SK-N-SH (cell line): ENCODE results near the gene LRRC72. TPM values are rescaled to one million over a fixed set of nuclear protein-coding genes. Genes with fewer than 3 reads are reported as not detected.

Source experiments
- CTCF ChIA-PET: fragments of 300-600, 350-600 bp; formaldehyde crosslinking; extraction: SDS; loops from one replicate; lab custom pipeline; 2021; lab: Yijun Ruan, JAX
- POLR2A ChIA-PET: fragments of 350-600 bp; sonication (Branson Sonifier 250); formaldehyde crosslinking; extraction: SDS; loops from one replicate; lab custom pipeline; 2020; ENCODE audit warnings: antibody characterized with exemption, inconsistent platforms; lab: Yijun Ruan, JAX
- DNase-seq: peaks from one replicate; pipeline ENCODE4 v3.0.0; 2012
- H2AFZ ChIP-seq: fragments of 200-600 bp; sonication (generic); 2 replicates; pipeline ENCODE4 v1.8.1; 2016; ENCODE audit warnings: antibody characterized with exemption, mild to moderate bottlenecking, low read depth
- H3F3A ChIP-seq: fragments of 200-600 bp; sonication (generic); replicated peaks from 2 replicates; pipeline ENCODE3; 2016; ENCODE audit warnings: antibody characterized with exemption, mild to moderate bottlenecking; ENCODE audit not compliant: insufficient read depth
- H3K27ac ChIP-seq, 2 experiments: fragments of 200-500 bp in 1 of 2; fragments of 200-600 bp in 1 of 2; sonication (Bioruptor generic) in 1 of 2; sonication (generic), shearing (Covaris generic) in 1 of 2; 2 replicates each; pipeline versions ENCODE4 v1.5.1 to v1.6.1; 2014 to 2016; ENCODE audit warnings: low read depth in 2 of 2, inconsistent platforms in 1 of 2, low read length in 1 of 2, mild to moderate bottlenecking in 1 of 2, mixed read lengths in 1 of 2
- H3K27me3 ChIP-seq: fragments of 200-600 bp; sonication (generic), shearing (Covaris generic); 2 replicates; pipeline ENCODE4 v1.6.1; 2016; ENCODE audit warnings: mixed run types; ENCODE audit not compliant: insufficient read depth
- H3K36me3 ChIP-seq, 2 experiments: fragments of 200-500 bp in 1 of 2; fragments of 200-600 bp in 1 of 2; sonication (Bioruptor generic) in 1 of 2; sonication (generic) in 1 of 2; replicated peaks in 1 of 2; 2 replicates each; pipeline versions ENCODE3 to v1.5.1; 2014 to 2016; ENCODE audit warnings: low read length in 1 of 2, mild to moderate bottlenecking in 1 of 2; ENCODE audit not compliant: insufficient read depth in 2 of 2, control insufficient read depth in 1 of 2
- H3K4me1 ChIP-seq, 2 experiments: fragments of 200-500 bp in 1 of 2; fragments of 200-600 bp in 1 of 2; sonication (Bioruptor generic) in 1 of 2; sonication (generic), shearing (Covaris generic) in 1 of 2; 2 replicates each; pipeline versions ENCODE4 v1.5.1 to v1.6.1; 2014 to 2016; ENCODE audit warnings: low read depth in 1 of 2, low read length in 1 of 2, mixed run types in 1 of 2; ENCODE audit not compliant: insufficient read depth in 2 of 2, control insufficient read depth in 1 of 2
- H3K4me2 ChIP-seq: fragments of 200-600 bp; sonication (generic), shearing (Covaris generic); 2 replicates; pipeline ENCODE4 v1.6.1; 2017; ENCODE audit warnings: mixed run types
- H3K4me3 ChIP-seq, 2 experiments: fragments of 200-500 bp in 1 of 2; fragments of 200-600 bp in 1 of 2; sonication (Bioruptor generic) in 1 of 2; sonication (generic), shearing (Covaris generic) in 1 of 2; 2 replicates each; pipeline versions ENCODE4 v1.5.1 to v1.8.1; 2014 to 2016; ENCODE audit warnings: low read depth in 2 of 2, inconsistent platforms in 1 of 2, low read length in 1 of 2, mild to moderate bottlenecking in 1 of 2, mixed read lengths in 1 of 2, moderate library complexity in 1 of 2
- H3K79me2 ChIP-seq: fragments of 200-600 bp; sonication (generic); 2 replicates; pipeline ENCODE4 v1.8.1; 2017; ENCODE audit warnings: mild to moderate bottlenecking; ENCODE audit not compliant: insufficient read depth
- H3K9ac ChIP-seq: fragments of 200-600 bp; sonication (generic); 2 replicates; pipeline ENCODE4 v1.6.1; 2017; ENCODE audit warnings: mixed run types
- H3K9me2 ChIP-seq: fragments of 200-600 bp; sonication (generic); 2 replicates; pipeline ENCODE4 v1.6.1; 2017; ENCODE audit warnings: mixed run types
- H3K9me3 ChIP-seq: fragments of 200-600 bp; sonication (generic); 2 replicates; pipeline ENCODE4 v1.6.1; 2017; ENCODE audit warnings: mixed run types, mild to moderate bottlenecking, moderate library complexity
- H4K20me1 ChIP-seq: fragments of 200-600 bp; sonication (generic); 2 replicates; pipeline ENCODE4 v1.6.1; 2017; ENCODE audit warnings: mild to moderate bottlenecking, mixed run types; ENCODE audit not compliant: insufficient read depth
- CHD2 ChIP-seq: fragments of 150-350 bp; IDR thresholded peaks from 2 replicates; pipeline ENCODE4 v1.6.1; 2018; ENCODE audit warnings: low read length; ENCODE audit not compliant: partially characterized antibody
- CTCF ChIP-seq: fragments of 200-600 bp; sonication (generic); IDR thresholded peaks from 2 replicates; pipeline ENCODE4 v1.6.1; 2017; ENCODE audit warnings: antibody characterized with exemption, mild to moderate bottlenecking, moderate library complexity
- EZH2phosphoT487 ChIP-seq: fragments of 200-600 bp; sonication (generic); IDR thresholded peaks from 2 replicates; pipeline ENCODE4 v1.6.1; 2017; ENCODE audit warnings: low read depth, mixed run types, mild to moderate bottlenecking, antibody characterized with exemption, moderate library complexity, borderline replicate concordance
- FOSL2 ChIP-seq: IDR thresholded peaks from 2 replicates; pipeline ENCODE4 v1.4.0; 2012; ENCODE audit warnings: low read depth, mild to moderate bottlenecking, moderate library complexity, borderline replicate concordance
- FOXM1 ChIP-seq: IDR thresholded peaks from 2 replicates; pipeline ENCODE4 v1.4.0; 2012; ENCODE audit warnings: low read depth, mild to moderate bottlenecking
- GABPA ChIP-seq: IDR thresholded peaks from 2 replicates; pipeline ENCODE4 v1.4.0; 2012; ENCODE audit warnings: low read depth, mild to moderate bottlenecking
- JUND ChIP-seq: IDR thresholded peaks from 2 replicates; pipeline ENCODE4 v1.4.0; 2012
- MEF2A ChIP-seq: IDR thresholded peaks from 2 replicates; pipeline ENCODE4 v1.4.0; 2012; ENCODE audit warnings: low read depth, borderline replicate concordance
- MXI1 ChIP-seq: IDR thresholded peaks from 2 replicates; pipeline ENCODE4 v1.6.1; 2012; ENCODE audit warnings: mild to moderate bottlenecking, low read depth, low read length, improper control_type of control experiment
- NRF1 ChIP-seq: IDR thresholded peaks from 2 replicates; pipeline ENCODE4 v1.6.1; 2012; ENCODE audit warnings: low read depth, mild to moderate bottlenecking, low read length
- POLR2AphosphoS5 ChIP-seq: IDR thresholded peaks from 2 replicates; pipeline ENCODE4 v1.6.1; 2012; ENCODE audit warnings: low read depth, low read length
- RCOR1 ChIP-seq: fragments of 150-350 bp; IDR thresholded peaks from 2 replicates; pipeline ENCODE4 v1.6.1; 2017; ENCODE audit warnings: antibody characterized with exemption, low read length
- RFX5 ChIP-seq: IDR thresholded peaks from 2 replicates; pipeline ENCODE4 v1.6.1; 2012; ENCODE audit warnings: mild to moderate bottlenecking, improper control_type of control experiment, low read length
- SIN3A ChIP-seq: IDR thresholded peaks from 2 replicates; pipeline ENCODE4 v1.6.1; 2012; ENCODE audit warnings: low read depth, mild to moderate bottlenecking, low read length, moderate library complexity, borderline replicate concordance
- SMC3 ChIP-seq: IDR thresholded peaks from 2 replicates; pipeline ENCODE4 v1.6.1; 2012; ENCODE audit warnings: low read depth, low read length, improper control_type of control experiment
- TAF1 ChIP-seq: IDR thresholded peaks from 2 replicates; pipeline ENCODE4 v1.6.1; 2012; ENCODE audit warnings: low read depth, mild to moderate bottlenecking, low read length, moderate library complexity, borderline replicate concordance
- TEAD4 ChIP-seq: IDR thresholded peaks from 2 replicates; pipeline ENCODE4 v1.4.0; 2012; ENCODE audit warnings: mild to moderate bottlenecking, borderline replicate concordance; ENCODE audit not compliant: insufficient read depth
- USF2 ChIP-seq: fragments of 150-350 bp; IDR thresholded peaks from 2 replicates; pipeline ENCODE4 v1.6.1; 2017; ENCODE audit warnings: antibody characterized with exemption, low read length, low read depth, borderline replicate concordance
- WGBS: methylation state at CpG from one replicate; pipeline ENCODE4 v1.1.6; 2017; ENCODE audit warnings: low lambda C conversion rate; 5-methylcytosine and 5-hydroxymethylcytosine counted together
- polyA plus RNA-seq, 3 experiments: library from polyadenylated mRNA; depleted of rRNA; stranded (reverse); fragments of >200 nt; gene quantifications; 2 replicates each; pipeline ENCODE4 v1.2.3, GENCODE V29; 2012
- TF ChIP-seq, protein P1 (sequence below): IDR thresholded peaks from 2 replicates; pipeline ENCODE4 v1.6.1; 2012; ENCODE audit warnings: mild to moderate bottlenecking, low read depth, low read length, moderate library complexity
- TF ChIP-seq, protein P2 (sequence below): IDR thresholded peaks from 2 replicates; pipeline ENCODE4; 2012

The LRRC72 gene
- polyA plus RNA-seq, 1 of the 3 experiments (the other 2 are of a cell fraction) = not detected

GRCh38 chr7:16579216-16579615 lies 52.6 kb downstream of the LRRC72 start:
- Histone ChIP-seq H3K79me2 (no peaks in the 10 kb centered on the region), H3K4me1 (peaks cover 0 to 8% of the 10 kb centered on the region in 2 experiments; a peak in 2 of 4 replicates), H3K9me3 (no peaks in the 10 kb centered on the region), H3K27ac (no peak overlapping the region), H3K9ac (no peak overlapping the region), H3K36me3 (no peaks in the 10 kb centered on the region), H3K9me2 (no peaks in the 10 kb centered on the region), H3K27me3 (no peaks in the 10 kb centered on the region; the same call in 1 of the 2 replicates), H4K20me1 (no peaks in the 10 kb centered on the region), H3K4me2 (no peak overlapping the region), H3F3A (no peaks in the 10 kb centered on the region), H3K4me3 (no peak overlapping the region), H2AFZ (peak overlapping the region; percentile 21; the same call in 1 of the 2 replicates)
- POLR2A ChIA-PET = no interaction called here
- CTCF ChIA-PET = interaction anchor here (0.6 to 1.3 kb wide), 2 partner anchors 115 to 442 kb away, joined by 3 read pairs; no protein-coding TSS in a partner anchor
- 51% methylated on average over 8 of the region's 8 CpGs for WGBS
- DNase-seq = no peak
- TF ChIP-seq, protein P1, sequence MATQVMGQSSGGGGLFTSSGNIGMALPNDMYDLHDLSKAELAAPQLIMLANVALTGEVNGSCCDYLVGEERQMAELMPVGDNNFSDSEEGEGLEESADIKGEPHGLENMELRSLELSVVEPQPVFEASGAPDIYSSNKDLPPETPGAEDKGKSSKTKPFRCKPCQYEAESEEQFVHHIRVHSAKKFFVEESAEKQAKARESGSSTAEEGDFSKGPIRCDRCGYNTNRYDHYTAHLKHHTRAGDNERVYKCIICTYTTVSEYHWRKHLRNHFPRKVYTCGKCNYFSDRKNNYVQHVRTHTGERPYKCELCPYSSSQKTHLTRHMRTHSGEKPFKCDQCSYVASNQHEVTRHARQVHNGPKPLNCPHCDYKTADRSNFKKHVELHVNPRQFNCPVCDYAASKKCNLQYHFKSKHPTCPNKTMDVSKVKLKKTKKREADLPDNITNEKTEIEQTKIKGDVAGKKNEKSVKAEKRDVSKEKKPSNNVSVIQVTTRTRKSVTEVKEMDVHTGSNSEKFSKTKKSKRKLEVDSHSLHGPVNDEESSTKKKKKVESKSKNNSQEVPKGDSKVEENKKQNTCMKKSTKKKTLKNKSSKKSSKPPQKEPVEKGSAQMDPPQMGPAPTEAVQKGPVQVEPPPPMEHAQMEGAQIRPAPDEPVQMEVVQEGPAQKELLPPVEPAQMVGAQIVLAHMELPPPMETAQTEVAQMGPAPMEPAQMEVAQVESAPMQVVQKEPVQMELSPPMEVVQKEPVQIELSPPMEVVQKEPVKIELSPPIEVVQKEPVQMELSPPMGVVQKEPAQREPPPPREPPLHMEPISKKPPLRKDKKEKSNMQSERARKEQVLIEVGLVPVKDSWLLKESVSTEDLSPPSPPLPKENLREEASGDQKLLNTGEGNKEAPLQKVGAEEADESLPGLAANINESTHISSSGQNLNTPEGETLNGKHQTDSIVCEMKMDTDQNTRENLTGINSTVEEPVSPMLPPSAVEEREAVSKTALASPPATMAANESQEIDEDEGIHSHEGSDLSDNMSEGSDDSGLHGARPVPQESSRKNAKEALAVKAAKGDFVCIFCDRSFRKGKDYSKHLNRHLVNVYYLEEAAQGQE = no peak
- no peak for TF ChIP-seq JUND
- no peak for TF ChIP-seq USF2
- no peak for TF ChIP-seq MEF2A
- TF ChIP-seq RCOR1 = no peak
- TF ChIP-seq CHD2 = no peak
- no peak for TF ChIP-seq FOSL2
- no peak for TF ChIP-seq RFX5
- no peak for TF ChIP-seq EZH2phosphoT487
- TF ChIP-seq MXI1 = no peak
- TF ChIP-seq NRF1 = no peak
- no peak for TF ChIP-seq SIN3A
- no peak for TF ChIP-seq POLR2AphosphoS5
- no peak for TF ChIP-seq TAF1

- Histone ChIP-seq H3K9me2 (no peaks in the 10 kb centered on the region), H3K4me3 (no peak overlapping the region), H3K4me2 (no peak overlapping the region), H3K36me3 (no peaks in the 10 kb centered on the region), H3K4me1 (peaks cover 0 to 8% of the 10 kb centered on the region in 2 experiments; a peak in 2 of 4 replicates), H3K9me3 (no peaks in the 10 kb centered on the region), H3K9ac (no peak overlapping the region), H2AFZ (no peak overlapping the region), H4K20me1 (no peaks in the 10 kb centered on the region), H3K27me3 (no peaks in the 10 kb centered on the region; the same call in 1 of the 2 replicates), H3F3A (no peaks in the 10 kb centered on the region), H3K79me2 (no peaks in the 10 kb centered on the region), H3K27ac (no peak overlapping the region)
- POLR2A ChIA-PET = no interaction called here
- WGBS = 15% methylated on average over 1 of the region's 1 CpG
- CTCF ChIA-PET = interaction anchor here (0.9 to 1.8 kb wide), 4 partner anchors 13 to 17 kb away, joined by 3 to 9 read pairs (median 4); no protein-coding TSS in a partner anchor
- no peak for DNase-seq
- TF ChIP-seq, protein P2, sequence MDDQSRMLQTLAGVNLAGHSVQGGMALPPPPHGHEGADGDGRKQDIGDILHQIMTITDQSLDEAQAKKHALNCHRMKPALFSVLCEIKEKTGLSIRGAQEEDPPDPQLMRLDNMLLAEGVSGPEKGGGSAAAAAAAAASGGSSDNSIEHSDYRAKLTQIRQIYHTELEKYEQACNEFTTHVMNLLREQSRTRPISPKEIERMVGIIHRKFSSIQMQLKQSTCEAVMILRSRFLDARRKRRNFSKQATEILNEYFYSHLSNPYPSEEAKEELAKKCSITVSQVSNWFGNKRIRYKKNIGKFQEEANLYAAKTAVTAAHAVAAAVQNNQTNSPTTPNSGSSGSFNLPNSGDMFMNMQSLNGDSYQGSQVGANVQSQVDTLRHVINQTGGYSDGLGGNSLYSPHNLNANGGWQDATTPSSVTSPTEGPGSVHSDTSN = no peak
- TF ChIP-seq CHD2 (no peak), FOXM1 (no peak), EZH2phosphoT487 (no peak), SMC3 (no peak), CTCF (no peak), POLR2AphosphoS5 (no peak), GABPA (no peak), TEAD4 (no peak), RFX5 (no peak)
Measured at GRCh38 chr7:16581286-16581685, 54.7 kb downstream of the LRRC72 start.
